GM18951 (cell line): Measurements from ENCODE around the gene LAMTOR4.
"Not testable (repeated sequence)": the region's sequence is repeated elsewhere in the genome, so short reads cannot be mapped to it uniquely, and the experiment has no call there.

ENCODE experiments used
- POLR2A ChIP-seq: IDR thresholded peaks from 4 replicates; pipeline ENCODE4 v1.6.1; 2011; ENCODE audit warnings: mild to moderate bottlenecking; ENCODE audit not compliant: insufficient read length, insufficient read depth; ENCODE audit errors: extremely low read depth
- in situ Hi-C: fragments of 300-500 bp; cut with MboI; formaldehyde crosslinking; loops from one replicate; pipeline ENCODE4 v1.12.0; 2022; ENCODE audit warnings: low sequenced_read_pairs, mixed read lengths, inconsistent platforms; ENCODE audit not compliant: unreplicated experiment

Gene LAMTOR4

DNA sequence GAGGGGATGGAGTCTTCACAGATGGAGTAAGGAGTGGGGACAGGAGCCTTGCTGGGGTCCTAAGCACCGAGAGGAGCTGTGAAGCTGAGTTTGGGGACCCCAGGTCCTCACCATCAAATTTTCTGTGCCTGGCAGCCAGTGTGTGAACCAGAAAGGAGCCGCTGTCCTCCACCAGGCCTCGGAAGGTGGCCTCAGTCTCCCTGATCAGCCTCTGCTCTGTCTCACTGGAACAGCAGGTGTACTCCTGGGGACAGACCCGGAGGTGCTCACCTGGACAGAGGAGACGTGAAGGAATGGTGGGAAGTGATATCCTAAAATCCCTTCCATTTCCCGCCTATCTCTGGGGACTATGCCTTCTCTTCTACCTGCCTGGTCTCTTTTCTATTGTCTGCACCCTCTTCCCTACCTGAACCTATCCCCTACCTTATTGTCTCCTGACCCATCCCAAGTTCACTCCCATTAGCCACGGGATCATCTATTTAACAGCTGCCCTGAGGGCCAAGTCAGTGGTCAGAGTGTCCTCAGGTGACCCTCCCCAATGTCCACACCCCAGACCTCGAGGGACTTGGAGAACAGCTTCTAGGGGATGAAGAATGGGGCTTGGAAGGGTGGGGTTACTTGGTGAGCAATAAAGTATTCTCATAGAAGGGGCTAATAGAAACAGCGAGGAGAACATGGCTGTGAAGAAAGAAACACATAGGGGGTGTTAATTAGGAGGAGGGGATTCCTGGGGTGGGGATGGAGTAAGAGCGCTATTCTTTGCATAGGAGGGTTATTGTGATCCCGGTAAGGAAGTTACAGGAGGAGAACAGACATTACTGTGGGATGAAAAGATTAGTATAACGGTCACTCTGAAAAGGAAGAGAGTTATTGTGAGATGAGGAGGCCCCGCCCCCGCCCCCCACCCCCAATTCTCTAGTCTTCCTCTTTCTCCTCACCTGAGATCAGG lies 27.7 kb downstream of the LAMTOR4 start:
- no peak for TF ChIP-seq POLR2A
- in situ Hi-C loops = no loop called here

DNA sequence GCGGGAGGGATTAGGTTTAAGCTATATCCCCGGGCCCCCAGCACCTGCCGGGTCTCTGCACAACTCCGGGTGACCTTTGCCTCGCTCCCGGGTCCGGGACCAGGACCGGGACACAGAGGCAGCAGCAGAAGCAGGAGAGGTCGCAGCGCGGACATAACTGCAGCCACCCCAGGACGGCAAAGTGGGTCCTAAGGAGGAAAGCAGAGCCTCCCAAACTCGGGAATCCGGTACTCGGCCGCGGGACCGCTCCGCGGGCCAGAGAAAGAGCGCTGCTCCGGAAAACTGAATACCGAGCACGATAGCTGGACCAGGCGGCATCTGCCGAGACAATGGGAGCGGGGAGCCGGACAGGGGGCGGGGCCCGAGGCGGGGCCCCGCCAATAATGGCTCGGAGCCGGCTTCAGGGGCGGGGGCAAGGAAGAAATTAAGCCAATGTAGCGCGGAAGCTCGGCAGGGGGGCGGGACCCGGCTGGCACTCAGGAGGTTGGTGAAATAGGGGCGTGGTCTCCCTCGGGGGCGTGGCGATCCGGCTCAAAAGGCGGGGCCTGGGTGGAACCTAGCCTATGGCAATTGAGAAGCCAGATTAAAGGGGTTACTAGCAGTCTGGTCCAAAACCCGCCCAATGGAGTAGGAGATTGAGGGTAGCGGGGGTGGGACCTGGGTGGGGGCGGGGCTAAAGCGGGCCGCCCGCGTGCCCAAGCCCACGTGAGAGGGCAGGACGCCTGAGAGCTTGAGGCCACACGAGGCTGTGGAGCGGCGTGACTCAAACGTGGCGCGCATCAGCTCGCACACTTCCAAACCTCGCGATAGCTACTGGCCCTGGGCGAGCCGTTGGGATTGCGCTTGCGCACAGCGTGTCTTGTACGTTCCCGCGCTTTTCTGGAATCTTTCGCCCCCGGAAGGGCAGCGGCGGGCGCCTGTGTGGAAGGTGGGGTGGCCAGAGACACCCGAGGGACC lies 28.6 kb downstream of the LAMTOR4 start, which contains the start of the genes GPC2 and STAG3:
TSS of gene GPC2 (minus strand) at position 337 of the 957 bp plus-strand sequence. CDS start at position 155, 182 bp downstream.
TSS of gene STAG3 (plus strand) at position 874 of the 957 bp plus-strand sequence. CDS start 2,639 bp downstream, outside the sequence.
- peak; percentile 59 for TF ChIP-seq POLR2A
- in situ Hi-C loops = no loop called here

DNA sequence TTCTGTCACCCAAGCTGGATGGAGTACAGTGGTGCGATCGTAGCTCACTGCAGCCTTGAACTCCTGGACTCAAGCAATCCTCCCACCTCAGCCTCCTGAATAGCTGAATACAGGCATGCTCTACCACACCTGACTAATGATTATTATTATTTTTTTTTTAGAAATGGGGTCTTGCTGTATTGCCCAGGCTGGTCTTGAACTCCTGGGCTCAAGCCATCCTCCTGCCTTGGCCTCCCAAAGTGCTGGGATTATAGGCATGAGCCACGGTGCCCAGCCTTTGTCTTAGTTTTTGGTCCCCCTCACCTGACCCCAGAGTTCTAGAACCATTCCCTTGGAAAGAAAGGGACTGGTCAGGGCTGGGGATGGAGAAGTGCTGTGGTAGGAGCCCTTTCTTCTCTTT lies 31.4 kb downstream of the LAMTOR4 start:
- in situ Hi-C loops = not testable (repeated sequence)

DNA sequence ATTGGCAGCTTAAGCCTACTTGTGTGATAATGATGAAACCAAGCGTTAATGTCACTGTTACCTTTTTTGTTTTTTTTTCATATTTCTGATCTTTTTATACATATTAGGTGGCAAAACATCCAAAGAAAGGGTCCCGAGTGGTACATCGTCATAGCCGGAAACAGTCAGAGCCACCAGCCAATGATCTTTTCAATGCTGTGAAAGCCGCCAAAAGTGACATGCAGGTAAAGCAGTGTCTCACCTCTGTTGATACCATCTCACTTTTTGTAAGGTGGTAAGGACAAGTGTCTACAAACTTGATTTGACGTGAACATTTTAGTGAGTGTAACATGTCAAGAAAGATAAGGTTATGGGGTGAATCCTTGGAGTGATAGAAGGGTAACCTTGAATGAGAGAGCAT lies 33.9 kb downstream of the LAMTOR4 start:
- in situ Hi-C loops = not testable (repeated sequence)

DNA sequence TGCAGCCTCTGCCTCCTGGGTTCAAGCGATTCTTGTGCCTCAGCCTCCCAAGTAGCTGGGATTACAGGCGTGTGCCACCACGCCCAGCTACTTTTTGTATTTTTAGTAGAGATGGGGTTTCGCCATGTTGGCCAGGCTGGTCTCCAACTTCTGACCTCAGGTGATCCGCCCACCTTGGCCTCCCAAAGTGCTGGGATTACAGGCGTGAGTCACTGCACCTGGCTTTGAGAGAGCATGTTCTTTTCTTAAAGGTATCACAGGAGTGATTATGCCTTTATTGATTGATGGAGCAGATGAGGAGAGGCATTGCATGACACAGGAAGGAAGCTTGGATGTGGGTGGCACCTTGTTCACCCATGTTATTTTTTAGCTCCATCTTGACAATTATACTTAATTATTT lies 34.4 kb downstream of the LAMTOR4 start:
- in situ Hi-C loops = not testable (repeated sequence)

DNA sequence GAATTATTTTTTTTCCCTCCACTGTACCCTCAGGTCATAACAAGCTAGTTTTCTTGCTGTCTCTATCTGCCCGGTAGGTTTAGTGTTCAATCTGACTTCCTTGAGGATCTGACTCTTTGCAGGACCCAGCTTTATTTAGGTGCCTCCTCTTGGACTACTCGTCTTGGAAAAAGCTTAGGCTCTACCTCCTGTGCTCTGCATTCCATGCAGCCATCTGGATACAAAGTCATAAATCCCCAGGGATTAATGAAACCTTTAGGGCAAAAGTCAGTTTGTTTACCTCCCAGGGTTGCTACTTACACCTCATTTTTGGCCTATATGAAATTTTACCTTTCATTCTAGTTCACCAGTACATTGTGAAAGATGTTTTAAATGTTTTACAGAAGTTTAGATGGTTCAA lies 37.0 kb downstream of the LAMTOR4 start:
- in situ Hi-C loops = no loop called here
- no peak for TF ChIP-seq POLR2A

DNA sequence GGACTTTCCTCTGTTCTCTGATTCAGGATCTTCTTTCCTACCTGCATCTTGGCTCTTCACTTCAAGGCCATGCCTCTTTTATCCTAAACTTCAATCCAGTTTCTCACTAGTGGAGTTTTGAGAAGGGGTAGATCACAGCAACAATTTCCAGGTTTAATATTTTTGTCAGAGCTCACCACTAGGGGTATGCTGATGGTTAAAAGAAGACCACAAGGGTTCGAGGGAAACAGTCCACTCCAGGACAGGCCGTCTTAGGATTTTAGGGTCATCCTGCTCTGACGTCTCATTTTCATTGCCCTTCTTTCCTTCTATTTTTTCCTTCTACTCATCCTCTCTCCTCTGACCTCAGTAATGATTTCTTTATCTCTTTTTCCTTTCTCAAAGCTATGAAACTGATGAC lies 40.3 kb downstream of the LAMTOR4 start:
- in situ Hi-C loops = no loop called here
- TF ChIP-seq POLR2A = no peak

DNA sequence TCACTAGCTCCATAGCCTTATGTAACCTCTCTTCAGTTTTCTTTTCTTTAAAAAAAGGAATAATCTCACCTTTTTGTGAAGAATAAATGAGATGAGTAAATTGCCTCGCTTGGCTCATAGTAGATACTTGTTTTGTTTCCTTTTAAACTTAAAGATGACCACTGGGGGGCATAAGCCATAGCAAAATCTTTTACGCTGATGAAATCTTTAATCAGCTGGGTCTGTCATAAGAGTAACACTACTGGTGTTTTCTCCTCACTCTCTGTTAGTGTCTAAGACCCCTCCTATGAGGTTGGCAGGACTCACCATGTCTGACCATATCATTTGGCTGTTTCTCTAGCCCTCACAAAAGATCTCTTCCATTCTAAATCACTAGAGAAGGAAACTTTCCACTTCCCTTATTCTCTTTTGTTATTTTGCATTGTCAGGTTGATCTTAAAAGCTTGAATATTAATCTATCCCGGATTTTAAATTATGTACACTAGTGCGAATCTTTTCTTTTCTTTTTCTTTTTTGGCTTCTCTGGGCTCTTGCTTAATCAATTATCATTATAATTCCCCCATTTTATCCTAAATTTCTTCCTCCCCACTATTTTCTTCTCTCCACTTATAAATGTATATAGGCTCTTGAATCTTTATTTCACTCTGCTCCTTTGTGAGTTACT lies 41.5 kb downstream of the LAMTOR4 start:
- TF ChIP-seq POLR2A = no peak
- in situ Hi-C loops = no loop called here

DNA sequence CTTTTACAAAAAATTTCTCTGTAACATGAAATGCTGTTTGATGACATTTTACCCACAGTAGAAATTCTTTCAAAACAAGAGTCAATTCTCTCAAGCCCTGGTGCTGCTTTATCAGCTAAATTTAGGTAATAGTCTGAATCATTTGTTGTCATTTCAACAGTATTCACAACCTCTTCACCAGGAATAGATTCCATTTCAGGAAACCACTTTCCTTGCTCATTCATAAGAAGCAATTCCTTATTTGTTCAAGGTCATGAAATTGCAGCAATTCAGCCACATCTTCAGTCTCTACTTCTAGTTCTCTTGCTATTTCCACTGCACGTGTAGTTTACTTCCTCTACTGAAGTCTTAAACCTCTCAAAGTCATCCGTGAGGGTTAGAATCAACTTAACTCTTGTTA lies 43.1 kb downstream of the LAMTOR4 start:
- no peak for TF ChIP-seq POLR2A
- in situ Hi-C loops = no loop called here

DNA sequence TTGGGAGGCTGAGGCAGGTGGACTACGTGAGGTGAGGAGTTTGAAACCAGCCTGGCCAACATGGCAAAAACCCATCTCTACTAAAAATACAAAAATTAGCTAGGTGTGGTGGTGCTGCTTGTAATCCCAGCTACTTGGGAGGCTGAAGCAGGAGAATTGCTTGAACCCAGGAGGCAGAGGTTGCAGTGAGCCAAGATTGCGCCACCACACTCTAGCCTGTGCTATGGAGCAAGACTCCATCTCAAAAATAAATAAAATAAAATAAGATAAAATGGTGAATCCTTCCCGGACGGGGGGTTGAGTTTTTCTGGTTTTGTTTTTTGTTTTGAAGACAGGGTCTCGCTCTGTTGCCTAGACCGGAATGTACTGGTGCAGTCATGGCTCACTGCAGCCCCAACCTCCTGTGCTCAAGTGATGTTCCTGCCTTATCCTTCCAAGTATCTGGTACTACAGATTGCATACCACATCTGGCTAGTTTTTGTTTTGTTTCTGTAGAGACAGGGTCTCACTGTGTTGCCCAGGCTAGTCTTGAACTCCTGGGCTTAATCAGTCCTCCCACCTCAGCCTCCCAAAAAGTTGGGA lies 43.7 kb downstream of the LAMTOR4 start:
- in situ Hi-C loops = not testable (repeated sequence)

DNA sequence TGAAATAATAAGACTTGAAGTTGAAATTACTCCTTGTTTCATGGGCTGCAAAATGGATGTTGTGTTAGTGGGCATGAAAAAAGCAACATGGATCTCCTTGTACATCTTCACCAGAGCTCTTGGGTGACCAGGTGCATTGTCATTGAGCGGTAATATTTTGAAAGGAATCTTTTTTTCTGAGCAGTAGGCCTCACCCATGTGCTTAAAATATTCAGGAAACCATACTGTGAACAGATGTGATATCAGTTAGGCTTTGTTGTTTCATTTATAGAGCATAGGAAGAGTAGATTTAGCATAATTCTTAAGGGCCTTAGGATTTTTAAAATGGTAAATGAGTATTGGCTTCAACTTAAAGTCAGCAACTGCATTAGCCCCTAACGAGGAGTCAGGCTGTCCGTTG lies 44.3 kb downstream of the LAMTOR4 start:
- in situ Hi-C loops = no loop called here
- TF ChIP-seq POLR2A = no peak

DNA sequence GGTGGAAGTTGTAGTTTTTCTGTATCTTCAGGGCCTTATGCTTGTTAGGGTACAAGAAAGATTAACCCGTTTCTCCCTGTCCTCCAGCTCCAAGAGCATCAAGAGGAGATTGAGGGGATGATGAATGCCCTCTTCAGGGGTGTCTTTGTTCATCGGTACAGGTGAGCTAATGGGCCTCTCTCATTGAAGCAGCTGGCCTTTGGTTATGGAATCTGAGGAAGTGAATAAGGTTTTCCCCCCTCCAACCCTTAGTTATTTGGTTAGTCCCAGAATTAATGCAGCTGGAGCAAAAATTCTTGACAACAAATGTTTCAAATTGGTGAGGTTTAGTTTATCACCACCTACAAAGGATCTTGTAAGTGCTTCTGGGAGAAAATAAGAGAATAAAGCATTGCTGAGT lies 46.5 kb downstream of the LAMTOR4 start:
- TF ChIP-seq POLR2A = no peak
- in situ Hi-C loops = no loop called here

DNA sequence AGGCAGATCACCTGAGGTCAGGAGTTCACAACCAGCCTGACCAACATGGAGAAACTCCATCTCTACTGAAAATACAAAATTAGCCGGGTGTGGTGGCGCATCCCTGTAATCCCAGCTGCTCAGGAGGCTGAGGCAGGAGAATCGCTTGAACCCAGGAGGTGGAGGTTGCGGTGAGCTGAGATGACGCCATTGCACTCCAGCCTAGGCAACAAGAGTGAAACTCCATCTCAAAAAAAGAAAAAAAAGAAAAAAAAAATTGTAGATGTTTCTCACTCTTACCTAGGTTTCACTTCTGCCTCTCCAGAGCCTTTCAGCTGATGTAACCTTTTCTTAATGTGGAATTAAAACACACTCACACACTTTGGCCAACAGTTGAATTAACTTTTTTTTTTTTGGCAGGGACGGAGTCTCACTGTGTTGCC lies 47.2 kb downstream of the LAMTOR4 start:
- in situ Hi-C loops = not testable (repeated sequence)
